Ovary (tissue), 9 donors: ENCODE results near the gene ZNF646. TPM values are rescaled to one million over a fixed set of nuclear protein-coding genes. Genes with fewer than 3 reads are reported as not detected.

Source experiments
- DNase-seq, 5 donors: peaks; one replicate each; pipeline ENCODE4 v3.0.0-alpha.2; 2019 to 2020
- H3K27ac ChIP-seq, 2 donors: fragments of 200-600 bp; one replicate each; pipeline versions ENCODE4 v1.5.1 to v1.8.0; 2019 to 2022
- H3K27me3 ChIP-seq: fragments of 200-600 bp; one replicate; pipeline ENCODE4 v1.8.0; 2022
- H3K36me3 ChIP-seq: fragments of 200-600 bp; sonication (generic); one replicate; pipeline ENCODE4 v1.5.1; 2019
- H3K4me1 ChIP-seq: one replicate; pipeline ENCODE4 v1.8.1; 2013; ENCODE audit warnings: mild to moderate bottlenecking, moderate library complexity; ENCODE audit not compliant: insufficient read depth
- H3K4me3 ChIP-seq: fragments of 200-600 bp; sonication (generic); one replicate; pipeline ENCODE4 v1.5.1; 2017
- H3K9me3 ChIP-seq, 2 donors: fragments of 200-600 bp in 1 of 2; sonication (generic) in 1 of 2; one replicate each; pipeline versions ENCODE4 v1.5.1 to v1.8.1; 2013 to 2019; ENCODE audit warnings: mild to moderate bottlenecking in 1 of 2, moderate library complexity in 1 of 2
- CTCF ChIP-seq, 3 donors: fragments of 450-650 bp in 2 of 3; fragments of 200-600 bp in 1 of 3; IDR thresholded peaks; one replicate each; pipeline versions ENCODE4 v1.5.1 to v1.8.0; 2016 to 2022; ENCODE audit warnings: antibody characterized with exemption in 3 of 3, mild to moderate bottlenecking in 1 of 3
- EP300 ChIP-seq: sonication (generic); formaldehyde crosslinking; IDR thresholded peaks from one replicate; pipeline ENCODE4 v1.6.1; 2017; ENCODE audit warnings: antibody characterized with exemption
- POLR2A ChIP-seq: fragments of 450-650 bp; IDR thresholded peaks from one replicate; pipeline ENCODE4 v1.6.1; 2017; ENCODE audit warnings: antibody characterized with exemption, mild to moderate bottlenecking, moderate library complexity
- WGBS, 3 donors: extraction: QIAGEN DNeasy Blood & Tissue Kit in 1 of 3; methylation state at CpG; one replicate each; pipeline versions ENCODE4 v1.1.5 to v1.1.7; 2013 to 2017; 5-methylcytosine and 5-hydroxymethylcytosine counted together
- intact Hi-C, 4 donors: fragments of 100-400 bp; cut with DNase I; formaldehyde crosslinking; loops; one replicate each; pipeline versions ENCODE4 v1.11.0 to v1.15.1; 2022 to 2023
- polyA plus RNA-seq, 2 donors: library from polyadenylated mRNA; stranded (reverse); fragments of 200-250 nt in 1 of 2; fragments of 350-450 nt in 1 of 2; fragmentation: Illumina TruSeq in 1 of 2; extraction: RNeasy Lipid Tissue Mini Kit (QIAGEN cat#74804) in 1 of 2; gene quantifications; one replicate each; pipeline ENCODE4 v1.2.3, GENCODE V29; 2013 to 2014
- total RNA-seq, 7 donors: library from RNA; depleted of rRNA in 2 of 7; stranded (reverse); fragments of >200 nt in 2 of 7; fragmentation: NEBNext Ultra II Directional in 3 of 7; extraction: Animal tissue kit (Norgen Biotek cat#: 25700) in 3 of 7; gene quantifications; one replicate each; pipeline versions ENCODE4 v1.1.0 to v1.2.4, GENCODE V29; 2016 to 2023
- donor health status: DM: no; HTN: no; CAD: no; lungs with moderate emphysema.
- donor health status: DM: no; HTN: no; CAD: no.
- donor health status: Bipolar disorder and iron deficiency.
- donor health status: DM: yes; HTN: yes; CAD: no.
- donor health status: DM: no; HTN: no; CAD: no.
- donor health status: DM: yes; HTN: yes; CAD: no.

Gene ZNF646
- total and polyA plus RNA-seq, 9 donors = 2.3 to 16.3 (median 14.6) TPM

DNA sequence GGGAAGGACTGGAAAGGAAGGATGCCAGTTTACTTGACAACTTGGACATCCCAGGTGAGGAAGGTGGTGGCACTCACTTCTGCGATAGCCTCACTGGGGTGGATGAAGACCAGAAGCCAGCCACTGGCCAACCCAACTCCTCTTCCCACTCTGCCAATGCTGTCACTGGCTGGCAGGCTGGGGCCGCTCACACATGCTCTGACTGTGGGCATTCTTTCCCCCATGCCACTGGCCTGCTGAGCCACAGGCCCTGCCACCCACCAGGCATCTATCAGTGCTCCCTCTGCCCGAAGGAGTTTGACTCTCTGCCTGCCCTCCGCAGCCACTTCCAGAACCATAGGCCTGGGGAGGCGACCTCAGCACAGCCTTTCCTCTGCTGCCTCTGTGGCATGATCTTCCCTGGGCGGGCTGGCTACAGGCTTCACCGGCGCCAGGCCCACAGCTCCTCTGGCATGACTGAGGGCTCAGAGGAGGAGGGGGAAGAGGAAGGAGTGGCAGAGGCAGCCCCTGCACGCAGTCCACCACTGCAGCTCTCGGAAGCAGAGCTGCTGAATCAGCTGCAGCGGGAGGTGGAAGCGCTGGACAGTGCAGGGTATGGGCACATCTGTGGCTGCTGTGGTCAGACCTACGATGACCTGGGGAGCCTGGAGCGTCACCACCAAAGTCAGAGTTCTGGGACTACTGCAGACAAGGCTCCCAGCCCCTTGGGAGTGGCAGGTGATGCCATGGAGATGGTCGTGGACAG, 4.5 kb downstream of the ZNF646 start:
- no peak overlapping the region for H3K4me3 ChIP-seq
- H3K9me3 ChIP-seq = no peaks in the 10 kb centered on the region
- H3K4me1 ChIP-seq = peaks cover 2% of the 10 kb centered on the region
- intact Hi-C loops = no loop called here
- no peaks in the 10 kb centered on the region for H3K27me3 ChIP-seq
- 88 to 93% (median 92%) methylated on average over 15 of the region's 15 CpGs for WGBS, 3 donors
- no peaks in the 10 kb centered on the region for H3K36me3 ChIP-seq
- DNase-seq = no peak
- TF ChIP-seq POLR2A (no peak), EP300 (no peak), CTCF (IDR thresholded peaks at IDR 0.05) (no peak)
- H3K27ac ChIP-seq = no peak overlapping the region

DNA sequence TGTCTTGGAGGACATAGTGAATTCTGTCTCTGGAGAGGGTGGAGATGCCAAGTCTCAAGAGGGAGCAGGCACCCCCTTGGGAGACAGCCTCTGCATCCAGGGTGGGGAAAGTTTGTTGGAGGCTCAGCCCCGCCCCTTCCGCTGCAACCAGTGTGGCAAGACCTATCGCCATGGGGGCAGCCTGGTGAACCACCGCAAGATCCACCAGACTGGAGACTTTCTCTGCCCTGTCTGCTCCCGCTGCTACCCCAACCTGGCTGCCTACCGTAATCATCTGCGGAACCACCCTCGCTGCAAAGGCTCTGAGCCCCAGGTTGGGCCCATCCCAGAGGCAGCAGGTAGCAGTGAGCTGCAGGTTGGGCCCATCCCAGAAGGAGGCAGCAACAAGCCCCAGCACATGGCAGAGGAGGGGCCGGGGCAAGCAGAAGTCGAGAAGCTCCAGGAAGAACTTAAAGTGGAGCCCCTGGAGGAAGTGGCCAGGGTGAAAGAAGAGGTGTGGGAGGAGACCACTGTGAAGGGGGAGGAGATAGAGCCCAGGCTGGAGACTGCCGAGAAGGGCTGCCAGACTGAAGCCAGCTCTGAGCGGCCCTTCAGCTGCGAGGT, 5.2 kb downstream of the ZNF646 start:
- no peak for DNase-seq
- Histone ChIP-seq H3K4me3 (no peak overlapping the region), H3K9me3 (no peaks in the 10 kb centered on the region), H3K4me1 (peaks cover 2% of the 10 kb centered on the region), H3K36me3 (no peaks in the 10 kb centered on the region), H3K27me3 (no peaks in the 10 kb centered on the region), H3K27ac (no peak overlapping the region)
- intact Hi-C loops = no loop called here
- no peak for TF ChIP-seq EP300
- no peak for TF ChIP-seq CTCF (IDR thresholded peaks at IDR 0.05)
- no peak for TF ChIP-seq POLR2A
- WGBS, 3 donors = 78 to 83% (median 80%) methylated on average over 13 of the region's 13 CpGs

DNA sequence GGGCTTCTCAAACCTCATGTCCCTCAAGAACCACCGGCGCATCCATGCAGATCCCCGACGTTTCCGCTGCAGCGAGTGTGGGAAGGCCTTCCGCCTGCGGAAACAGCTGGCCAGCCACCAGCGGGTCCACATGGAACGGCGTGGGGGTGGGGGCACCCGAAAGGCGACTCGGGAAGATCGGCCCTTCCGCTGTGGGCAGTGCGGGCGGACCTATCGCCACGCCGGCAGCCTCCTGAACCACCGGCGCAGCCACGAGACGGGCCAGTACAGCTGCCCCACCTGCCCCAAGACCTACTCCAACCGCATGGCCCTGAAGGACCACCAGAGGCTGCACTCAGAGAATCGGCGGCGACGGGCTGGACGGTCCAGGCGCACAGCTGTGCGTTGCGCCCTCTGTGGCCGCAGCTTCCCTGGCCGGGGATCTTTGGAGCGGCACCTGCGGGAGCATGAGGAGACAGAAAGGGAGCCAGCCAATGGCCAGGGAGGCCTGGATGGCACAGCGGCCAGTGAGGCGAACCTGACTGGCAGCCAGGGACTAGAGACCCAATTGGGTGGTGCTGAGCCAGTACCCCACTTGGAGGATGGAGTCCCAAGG, 5.9 kb downstream of the ZNF646 start:
- H3K27ac ChIP-seq = no peak overlapping the region
- H3K9me3 ChIP-seq = no peaks in the 10 kb centered on the region
- DNase-seq = no peak
- TF ChIP-seq EP300 (no peak), POLR2A (no peak), CTCF (IDR thresholded peaks at IDR 0.05) (no peak)
- intact Hi-C loops = loop anchor here in 1 of 4 donors (10.0 kb wide), 1 partner anchor 105 kb away; the partner anchor contains the start of gene FUS
- no peaks in the 10 kb centered on the region for H3K27me3 ChIP-seq
- H3K4me3 ChIP-seq = no peak overlapping the region
- peaks cover 2% of the 10 kb centered on the region for H3K4me1 ChIP-seq
- H3K36me3 ChIP-seq = no peaks in the 10 kb centered on the region
- 91 to 95% (median 94%) methylated on average over 39 to 40 of the region's 40 CpGs for WGBS, 3 donors

- intact Hi-C loops = loop anchor here in 1 of 4 donors (10.0 kb wide), 1 partner anchor 104 kb away; the partner anchor contains the start of gene FUS
- no peak for DNase-seq
- no peak for TF ChIP-seq CTCF (IDR thresholded peaks at IDR 0.05)
Measured at GRCh38 chr16:31080756-31081419, 6.7 kb downstream of the ZNF646 start.

More at GRCh38 chr16:31080756-31081419, 6.7 kb downstream of the ZNF646 start:
- H3K9me3 ChIP-seq = no peaks in the 10 kb centered on the region
- no peaks in the 10 kb centered on the region for H3K36me3 ChIP-seq
- 91 to 94% (median 93%) methylated on average over 13 of the region's 13 CpGs for WGBS, 3 donors
- no peak overlapping the region for H3K27ac ChIP-seq
- H3K4me3 ChIP-seq = no peak overlapping the region
- H3K27me3 ChIP-seq = no peaks in the 10 kb centered on the region
- peaks cover 2% of the 10 kb centered on the region for H3K4me1 ChIP-seq
